Measurements from ENCODE around the gene MFSD2B. TPM values are rescaled to one million over a fixed set of nuclear protein-coding genes. Genes with fewer than 3 reads are reported as not detected.

MFSD2B gene
- total RNA-seq, 2 donors from 2014 or later = 0.14 TPM; not detected in 1

DNA sequence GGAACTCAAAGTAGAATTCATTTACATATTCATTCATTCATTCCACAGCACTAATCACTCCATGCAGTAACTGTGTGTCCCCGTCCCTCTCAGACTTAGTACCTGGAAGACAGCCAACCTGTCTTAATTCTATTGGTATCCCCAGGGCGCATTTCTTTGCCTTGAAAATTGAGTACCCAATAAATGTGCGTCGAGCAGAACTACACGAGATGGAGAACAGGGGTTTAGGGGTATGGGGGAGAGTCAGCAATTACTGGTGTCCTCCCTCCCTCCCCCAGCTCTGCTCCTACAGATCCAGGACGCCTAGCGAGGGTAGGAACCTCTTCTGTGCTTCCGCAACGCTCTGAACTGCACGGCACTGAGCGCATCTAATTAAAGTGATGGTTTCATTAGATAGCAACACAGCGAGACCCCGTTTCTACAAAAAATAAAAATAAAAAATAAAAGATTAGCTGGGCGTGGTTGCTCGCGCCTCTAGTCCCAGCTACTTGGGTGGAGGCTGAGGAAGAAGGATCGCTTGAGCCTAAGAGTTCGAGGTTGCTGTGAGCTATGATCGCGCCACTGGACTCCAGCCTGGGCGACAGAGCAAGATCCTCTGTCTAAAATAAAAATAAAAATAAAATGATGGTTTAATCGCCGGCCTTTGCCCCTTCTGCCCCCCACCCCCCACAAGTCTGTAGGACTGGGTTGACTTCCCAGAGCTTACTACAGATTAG lies 39.0 kb downstream of the MFSD2B start:
- H3K27me3 ChIP-seq (replicated peaks; ENCODE audit: insufficient read depth) = no peaks in the 10 kb centered on the region
- no peaks in the 10 kb centered on the region for H3K36me3 ChIP-seq
- H3K27ac ChIP-seq = peak overlapping the region; percentile 58 to 61
- no peak for ATAC-seq (ENCODE audit: insufficient number of reproducible peaks, low FRiP score, low read depth)
- peaks cover 12 to 25% of the 10 kb centered on the region in 2 donors for H3K4me1 ChIP-seq (ENCODE audit: control insufficient read depth in 1 of 2, low read depth in 2 of 2)
- H3K4me3 ChIP-seq = peak overlapping the region; percentile 95
- H3K9me3 ChIP-seq = no peaks in the 10 kb centered on the region
- no peak for DNase-seq (ENCODE audit: low spot score)
- TF ChIP-seq, protein P1, sequence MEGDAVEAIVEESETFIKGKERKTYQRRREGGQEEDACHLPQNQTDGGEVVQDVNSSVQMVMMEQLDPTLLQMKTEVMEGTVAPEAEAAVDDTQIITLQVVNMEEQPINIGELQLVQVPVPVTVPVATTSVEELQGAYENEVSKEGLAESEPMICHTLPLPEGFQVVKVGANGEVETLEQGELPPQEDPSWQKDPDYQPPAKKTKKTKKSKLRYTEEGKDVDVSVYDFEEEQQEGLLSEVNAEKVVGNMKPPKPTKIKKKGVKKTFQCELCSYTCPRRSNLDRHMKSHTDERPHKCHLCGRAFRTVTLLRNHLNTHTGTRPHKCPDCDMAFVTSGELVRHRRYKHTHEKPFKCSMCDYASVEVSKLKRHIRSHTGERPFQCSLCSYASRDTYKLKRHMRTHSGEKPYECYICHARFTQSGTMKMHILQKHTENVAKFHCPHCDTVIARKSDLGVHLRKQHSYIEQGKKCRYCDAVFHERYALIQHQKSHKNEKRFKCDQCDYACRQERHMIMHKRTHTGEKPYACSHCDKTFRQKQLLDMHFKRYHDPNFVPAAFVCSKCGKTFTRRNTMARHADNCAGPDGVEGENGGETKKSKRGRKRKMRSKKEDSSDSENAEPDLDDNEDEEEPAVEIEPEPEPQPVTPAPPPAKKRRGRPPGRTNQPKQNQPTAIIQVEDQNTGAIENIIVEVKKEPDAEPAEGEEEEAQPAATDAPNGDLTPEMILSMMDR (IDR thresholded peaks at IDR 0.05) = no peak

DNA sequence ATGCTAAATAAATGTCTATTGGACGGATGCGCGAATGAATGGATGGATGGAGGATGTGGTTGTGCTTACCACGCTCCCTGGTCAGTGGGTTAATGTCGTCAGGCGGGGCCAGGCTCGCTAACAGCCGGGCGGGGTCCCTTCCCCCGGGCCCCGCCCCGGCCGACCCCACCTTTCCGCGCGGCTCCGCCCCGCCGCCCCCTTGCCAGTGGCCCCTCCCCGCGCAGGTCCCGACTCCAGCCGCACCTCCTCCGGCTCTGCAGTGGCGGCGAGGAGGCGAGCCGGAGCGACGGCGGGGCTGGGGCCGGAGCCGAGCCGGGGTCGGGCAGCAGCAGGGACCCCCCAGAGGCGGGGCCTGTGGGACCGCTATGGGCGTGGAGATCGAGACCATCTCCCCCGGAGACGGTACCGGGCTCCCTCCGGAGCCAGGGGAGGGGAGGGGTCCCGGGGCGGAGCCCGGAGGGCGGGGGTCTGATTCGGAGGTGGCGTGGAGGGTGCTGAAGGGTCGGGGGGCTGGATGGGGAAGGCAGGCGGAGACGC lies 39.7 kb downstream of the MFSD2B start, which contains the start of gene FKBP1B:
FKBP1B (plus strand) TSS at position 257 of the 537 bp plus-strand sequence; CDS start at position 366, 109 bp downstream.
- H3K9me3 ChIP-seq = no peaks in the 10 kb centered on the region
- DNase-seq (ENCODE audit: low spot score) = no peak
- H3K4me3 ChIP-seq = peak within 1 kb of the TSS; percentile 95
- TF ChIP-seq, protein P1 (IDR thresholded peaks at IDR 0.05) = no peak
- no peaks in the 10 kb centered on the region for H3K36me3 ChIP-seq
- H3K27me3 ChIP-seq (replicated peaks; ENCODE audit: insufficient read depth) = no peaks in the 10 kb centered on the region
- H3K4me1 ChIP-seq (ENCODE audit: control insufficient read depth in 1 of 2, low read depth in 2 of 2) = peaks cover 12 to 25% of the 10 kb centered on the region in 2 donors
- peak within 1 kb of the TSS; percentile 58 to 61 for H3K27ac ChIP-seq
- ATAC-seq (ENCODE audit: insufficient number of reproducible peaks, low FRiP score, low read depth) = no peak

DNA sequence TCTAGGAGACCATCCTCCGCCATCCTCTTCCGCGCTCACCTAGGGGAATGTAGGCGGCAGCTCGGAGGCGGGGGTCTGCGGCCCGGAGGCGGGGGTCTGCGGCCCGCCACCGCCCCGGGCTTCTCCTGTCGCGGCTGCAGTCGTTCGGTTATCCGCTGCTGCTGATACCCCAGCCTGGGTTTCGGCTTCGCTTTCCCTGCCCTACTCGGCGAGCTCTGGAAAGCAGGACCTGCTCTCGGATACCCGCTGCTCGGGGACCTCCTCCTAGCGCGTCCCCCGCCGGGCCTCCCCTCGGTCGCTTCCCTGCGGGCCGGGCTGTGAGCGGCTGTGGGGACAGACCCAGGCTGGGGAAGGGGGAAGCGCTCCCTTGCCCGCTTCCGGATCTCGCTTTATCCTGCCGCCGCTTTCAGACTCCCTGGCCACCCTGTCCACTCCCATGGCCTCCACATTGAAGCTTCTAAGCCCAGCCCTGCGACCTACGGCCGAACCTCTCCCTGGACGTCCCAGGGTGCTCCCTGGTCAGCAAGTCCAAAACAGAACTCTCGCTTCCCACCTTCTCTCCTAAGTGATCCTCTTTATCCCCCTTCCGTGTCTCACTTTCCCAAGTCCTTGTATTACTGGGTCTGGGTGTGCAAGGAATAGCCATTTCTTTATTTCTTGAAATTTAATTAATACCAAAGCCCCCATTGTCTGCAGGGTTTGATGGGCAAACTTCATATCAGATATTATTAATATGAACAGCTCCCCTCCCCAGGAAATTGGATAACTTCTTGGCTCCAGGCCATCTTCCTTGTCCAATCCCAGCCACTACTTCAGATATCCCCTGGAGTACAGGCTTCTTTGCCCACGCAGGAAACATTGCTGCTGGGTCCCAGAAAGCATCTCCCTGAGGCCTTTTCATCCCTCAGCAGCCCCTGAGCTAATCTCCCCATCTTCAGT lies 40.4 kb downstream of the MFSD2B start:
- Histone ChIP-seq H3K27me3 (replicated peaks; ENCODE audit: insufficient read depth) (no peaks in the 10 kb centered on the region), H3K36me3 (no peaks in the 10 kb centered on the region), H3K4me1 (ENCODE audit: control insufficient read depth in 1 of 2, low read depth in 2 of 2) (peaks cover 12 to 25% of the 10 kb centered on the region in 2 donors), H3K4me3 (peak overlapping the region; percentile 95), H3K9me3 (no peaks in the 10 kb centered on the region), H3K27ac (peak overlapping the region; percentile 58 to 61)
- DNase-seq (ENCODE audit: low spot score) (no peak), ATAC-seq (ENCODE audit: insufficient number of reproducible peaks, low FRiP score, low read depth) (no peak)
- TF ChIP-seq, protein P1 (IDR thresholded peaks at IDR 0.05) = no peak

DNA sequence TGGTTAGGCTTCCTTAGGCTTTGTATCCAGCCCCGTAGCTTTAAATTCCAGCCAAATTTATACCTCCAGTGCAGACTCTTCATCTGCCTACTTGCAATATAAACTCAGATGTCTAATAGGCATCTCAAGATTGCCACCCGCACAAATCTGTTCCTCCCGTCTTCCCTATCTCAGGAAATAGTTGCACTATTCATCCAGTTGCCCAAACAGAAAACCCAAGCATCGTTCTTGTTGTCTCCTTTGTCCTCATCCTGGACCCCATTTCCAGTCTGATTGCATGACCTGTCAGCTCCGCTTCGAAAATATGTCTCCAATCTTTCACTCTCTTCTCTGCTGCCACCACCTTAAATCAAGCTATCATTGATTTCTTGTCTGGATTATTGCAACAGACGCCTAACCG lies 41.9 kb downstream of the MFSD2B start:
- Histone ChIP-seq H3K4me3 (no peak overlapping the region), H3K27me3 (replicated peaks; ENCODE audit: insufficient read depth) (no peaks in the 10 kb centered on the region), H3K9me3 (no peaks in the 10 kb centered on the region), H3K4me1 (ENCODE audit: control insufficient read depth in 1 of 2, low read depth in 2 of 2) (peaks cover 6 to 17% of the 10 kb centered on the region in 2 donors), H3K36me3 (no peaks in the 10 kb centered on the region), H3K27ac (no peak overlapping the region)
- TF ChIP-seq, protein P1 (IDR thresholded peaks at IDR 0.05) = no peak
- ATAC-seq (ENCODE audit: insufficient number of reproducible peaks, low FRiP score, low read depth) (no peak), DNase-seq (ENCODE audit: low spot score) (no peak)

DNA sequence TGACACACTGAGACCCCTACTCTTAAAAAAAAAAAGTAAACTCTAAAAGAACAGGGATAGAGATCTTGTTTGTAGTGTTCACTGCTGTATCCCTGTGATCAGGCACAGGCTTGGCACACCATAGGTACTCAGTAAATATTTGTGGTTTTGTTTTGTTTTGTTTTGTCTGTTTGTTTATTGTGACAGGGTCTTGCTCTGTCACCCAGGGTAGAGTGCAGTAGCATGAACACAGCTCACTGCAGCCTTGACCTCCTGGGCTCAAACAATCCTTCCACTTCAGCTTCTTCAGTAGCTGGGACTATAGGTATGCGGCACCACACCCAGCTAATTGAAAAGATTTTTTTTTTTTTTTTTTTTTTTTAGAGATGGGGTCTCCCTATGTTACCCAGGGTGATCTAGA lies 43.1 kb downstream of the MFSD2B start:
- Histone ChIP-seq H3K27ac (no peak overlapping the region), H3K27me3 (replicated peaks; ENCODE audit: insufficient read depth) (no peaks in the 10 kb centered on the region), H3K9me3 (no peaks in the 10 kb centered on the region), H3K4me3 (no peak overlapping the region), H3K4me1 (ENCODE audit: control insufficient read depth in 1 of 2, low read depth in 2 of 2) (peaks cover 6 to 13% of the 10 kb centered on the region in 2 donors), H3K36me3 (no peaks in the 10 kb centered on the region)
- DNase-seq (ENCODE audit: low spot score) (no peak), ATAC-seq (ENCODE audit: insufficient number of reproducible peaks, low FRiP score, low read depth) (no peak)
- TF ChIP-seq, protein P1 (IDR thresholded peaks at IDR 0.05) = no peak
